GM18867 (cell line): ENCODE data around the gene SLMAP.
A peak's percentile ranks its signal among the peaks of the same experiment; 100 is the strongest.

Experiments
- ATAC-seq: cut with Tn5 transposase; IDR thresholded peaks from one replicate; pipeline ENCODE4 v1.9.1; 2021; ENCODE audit warnings: mild to moderate bottlenecking, moderate library complexity; ENCODE audit not compliant: unreplicated experiment

The SLMAP gene

DNA sequence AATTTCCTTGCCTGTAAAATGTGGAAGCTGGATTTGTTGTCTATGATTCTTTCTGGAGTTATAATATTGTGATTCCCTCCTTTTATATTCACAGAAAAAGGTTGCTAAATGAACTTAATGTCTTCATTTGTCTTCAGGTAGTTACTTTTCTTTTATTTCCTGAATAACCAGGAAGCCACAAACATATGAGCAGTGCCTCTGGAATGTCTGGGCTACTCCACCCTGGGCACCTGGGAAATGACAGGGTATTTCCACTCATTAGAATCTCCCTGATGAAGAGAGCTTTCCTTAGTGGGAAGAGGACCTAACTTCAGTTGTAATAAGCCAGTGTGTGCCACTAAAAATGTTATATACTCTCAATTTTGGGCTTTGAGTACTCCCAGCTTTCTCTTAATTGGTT lies 3.8 kb upstream of the SLMAP start:
- no peak for ATAC-seq

DNA sequence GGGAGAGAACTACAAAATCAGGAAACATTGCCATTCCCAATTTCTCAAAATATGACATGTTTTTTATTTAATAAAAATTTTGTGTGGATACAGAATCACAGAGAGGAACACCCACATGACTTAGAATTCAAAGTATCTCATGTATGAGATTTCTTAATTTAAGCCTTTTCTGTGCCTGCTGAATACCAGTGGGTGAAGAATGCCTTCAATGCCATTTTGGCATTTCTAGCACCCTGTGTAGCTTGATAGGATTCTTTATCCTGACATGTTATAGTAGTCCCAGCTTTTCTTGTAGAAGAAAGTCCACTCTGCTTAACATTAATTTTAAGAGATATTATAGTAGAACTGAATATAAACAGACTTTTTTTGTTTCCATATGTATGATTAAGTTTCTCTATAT lies 3.1 kb upstream of the SLMAP start:
- no peak for ATAC-seq

DNA sequence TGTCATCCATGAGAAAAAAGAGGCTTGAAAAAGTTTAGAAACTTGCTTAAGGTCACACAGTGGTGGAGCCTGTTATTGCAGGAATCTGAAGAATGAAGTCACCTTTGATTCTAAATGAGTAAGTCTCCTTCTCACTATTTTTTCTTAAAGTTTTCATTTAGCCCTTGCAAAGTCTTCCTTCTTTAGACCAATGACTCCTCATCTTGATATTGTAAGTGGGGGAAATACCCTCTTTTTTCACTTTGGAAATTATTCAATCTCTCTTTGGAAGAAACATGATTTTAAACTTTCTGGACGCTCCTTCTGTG lies 787 bp upstream of the SLMAP start:
- ATAC-seq, result no peak

DNA sequence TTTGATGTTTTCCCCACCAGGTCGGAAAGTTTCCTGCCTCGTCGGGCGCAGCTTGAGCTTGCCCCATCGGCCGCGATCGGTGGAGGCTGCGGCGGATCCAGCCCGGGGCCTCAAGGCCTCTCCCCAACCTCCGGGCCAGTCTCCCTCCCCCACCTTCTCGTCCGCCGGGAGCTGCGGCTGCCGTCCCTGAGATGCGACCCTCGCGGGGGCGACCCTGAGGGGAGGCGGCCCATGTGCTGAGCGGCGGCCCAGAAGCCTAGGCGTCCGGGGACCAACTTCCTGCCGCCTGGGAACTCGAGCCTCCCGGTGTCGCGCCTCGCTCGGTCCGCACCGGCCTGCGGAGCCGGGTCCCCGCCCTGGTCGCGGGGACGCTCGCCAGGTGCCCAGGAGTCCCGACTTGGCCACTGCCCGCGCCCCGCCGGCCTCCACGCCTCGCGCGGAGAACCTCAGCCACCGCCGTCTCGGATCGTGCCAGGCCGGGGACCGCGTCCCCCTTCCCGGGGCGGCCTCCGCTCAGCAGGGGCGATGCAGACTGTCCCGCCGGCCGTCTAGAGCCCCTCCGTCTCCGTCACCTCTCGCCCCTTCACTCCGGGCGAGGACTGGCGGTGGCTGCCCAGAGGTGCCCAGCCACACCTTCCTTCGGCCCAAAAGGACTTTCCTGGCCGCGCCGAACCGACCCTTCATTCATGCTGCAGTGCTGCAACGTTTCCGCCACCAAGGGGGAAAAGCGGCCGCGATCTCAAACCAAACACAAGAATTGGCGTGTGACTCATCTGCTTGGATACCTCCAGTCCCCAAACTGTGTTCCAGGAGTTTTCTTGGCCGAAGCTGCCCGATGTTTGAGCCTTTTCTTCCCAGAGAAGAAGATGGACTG lies 656 bp downstream of the SLMAP start:
- peak; percentile 24 for ATAC-seq

GRCh38 chr3:57757642-57758297 lies 1.7 kb downstream of the SLMAP start:
- ATAC-seq, result no peak

- no peak for ATAC-seq
Measured at GRCh38 chr3:57758686-57759085, 2.6 kb downstream of the SLMAP start.

- no peak for ATAC-seq
Measured at GRCh38 chr3:57764794-57765193, 8.7 kb downstream of the SLMAP start.

GRCh38 chr3:57768595-57768994 lies 12.5 kb downstream of the SLMAP start:
- ATAC-seq, result no peak

GRCh38 chr3:57770009-57770827 lies 14.1 kb downstream of the SLMAP start:
- no peak for ATAC-seq

- ATAC-seq, result no peak
Measured at GRCh38 chr3:57772251-57772650, 16.1 kb downstream of the SLMAP start.

GRCh38 chr3:57777774-57778173 lies 21.7 kb downstream of the SLMAP start:
- no peak for ATAC-seq

DNA sequence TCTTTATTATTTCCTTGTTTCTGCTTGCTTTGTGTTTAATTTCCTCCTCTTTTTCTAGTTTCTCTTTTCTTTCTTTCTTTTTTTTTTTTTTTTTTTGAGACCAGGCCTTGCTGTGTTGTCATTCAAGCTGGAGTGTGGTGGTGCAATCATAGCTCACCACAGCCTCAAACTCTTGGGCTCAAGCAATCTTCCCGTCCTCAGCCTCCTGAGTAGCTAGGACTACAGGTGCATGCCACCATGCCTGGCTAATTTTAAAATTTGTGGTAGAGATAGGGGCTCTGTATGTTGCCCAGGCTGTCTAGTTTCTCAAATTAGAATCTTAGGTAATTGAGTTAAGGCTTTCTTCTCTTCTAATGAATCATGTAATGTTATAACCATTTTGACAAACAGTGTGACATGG lies 22.4 kb downstream of the SLMAP start:
- ATAC-seq, result no peak

GRCh38 chr3:57779666-57780065 lies 23.6 kb downstream of the SLMAP start:
- no peak for ATAC-seq

DNA sequence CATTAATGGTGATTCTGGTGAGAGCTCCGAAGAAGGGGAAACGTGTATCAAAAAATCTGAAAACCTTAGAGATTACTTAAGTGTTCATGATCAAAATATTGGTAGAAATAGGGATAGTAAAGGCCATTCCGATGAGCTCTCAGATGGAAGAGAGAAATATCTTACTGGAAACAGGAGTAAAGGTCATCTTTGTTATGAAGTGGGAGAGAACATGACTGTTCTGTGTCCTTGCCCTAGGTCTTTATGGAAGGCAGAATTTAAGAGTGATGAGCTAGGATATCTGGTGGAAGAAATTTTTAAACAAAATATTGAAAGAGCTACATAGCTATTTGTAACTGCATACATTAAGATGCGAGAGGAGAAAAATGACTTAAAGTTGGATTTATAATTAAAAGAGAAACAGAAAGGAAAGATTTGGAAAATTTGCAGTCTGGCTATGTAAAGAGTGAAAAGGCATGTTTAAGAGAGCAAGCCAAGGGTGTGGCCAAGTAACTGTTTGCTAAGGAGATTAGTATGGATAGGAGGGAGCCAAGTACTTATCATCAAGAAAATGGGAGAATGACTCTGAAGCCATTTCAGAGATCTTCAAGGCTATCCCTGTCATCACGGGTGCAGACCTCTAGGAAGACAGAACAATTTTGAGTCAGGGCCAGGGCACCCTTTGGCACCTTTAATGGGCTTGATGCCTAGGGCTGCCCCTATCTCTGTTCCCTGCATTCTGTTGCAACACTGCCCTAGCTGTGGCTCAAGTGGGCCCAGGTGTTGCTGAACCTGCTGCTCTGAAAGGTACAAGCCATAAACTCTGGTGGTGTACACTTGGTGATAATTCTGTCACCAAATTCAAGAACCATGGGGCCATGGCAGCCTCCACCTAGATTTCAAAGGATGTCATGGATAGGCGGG lies 27.3 kb downstream of the SLMAP start:
- ATAC-seq, result no peak

GRCh38 chr3:57784089-57784735 lies 28.1 kb downstream of the SLMAP start:
- no peak for ATAC-seq

DNA sequence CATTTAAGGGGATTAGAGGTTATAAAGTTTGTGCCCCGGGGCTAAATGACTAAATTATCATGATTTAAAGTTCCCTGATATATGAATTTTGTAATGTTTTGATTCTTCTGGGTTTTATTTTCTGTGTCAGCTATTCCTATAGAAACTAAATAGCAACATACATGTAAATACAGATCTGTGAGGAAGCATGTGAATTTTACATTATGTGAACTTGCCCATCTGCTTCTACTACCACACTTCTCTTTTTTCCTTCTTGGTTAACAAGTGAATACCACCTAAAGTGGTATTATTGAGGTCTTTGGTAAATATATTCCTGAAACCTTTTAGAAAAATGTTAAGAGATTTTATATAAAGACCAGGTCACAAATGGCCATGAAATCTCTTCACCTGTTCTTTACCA lies 29.3 kb downstream of the SLMAP start:
- no peak for ATAC-seq

GRCh38 chr3:57787867-57788623 lies 31.9 kb downstream of the SLMAP start:
- peak; percentile 95 for ATAC-seq

DNA sequence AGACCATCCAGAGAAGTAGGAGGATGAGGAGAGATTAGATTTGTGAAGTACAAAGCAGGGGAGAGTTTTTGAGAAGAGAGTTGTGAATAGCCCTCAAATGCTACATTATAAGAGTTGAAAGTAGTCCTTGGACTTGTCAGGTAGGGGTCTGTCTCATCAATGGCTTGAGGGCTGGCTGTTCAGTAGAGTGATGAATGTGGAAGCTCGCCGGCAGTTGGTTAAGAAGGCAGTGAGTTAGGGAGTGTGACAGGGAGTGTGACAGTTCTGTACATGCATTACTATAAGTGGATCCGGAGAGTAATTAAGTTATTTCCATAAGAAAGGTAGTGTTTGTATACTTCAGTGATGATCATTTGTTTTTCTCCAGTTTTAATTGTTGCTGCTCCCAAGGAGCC lies 32.5 kb downstream of the SLMAP start:
- ATAC-seq, result no peak

DNA sequence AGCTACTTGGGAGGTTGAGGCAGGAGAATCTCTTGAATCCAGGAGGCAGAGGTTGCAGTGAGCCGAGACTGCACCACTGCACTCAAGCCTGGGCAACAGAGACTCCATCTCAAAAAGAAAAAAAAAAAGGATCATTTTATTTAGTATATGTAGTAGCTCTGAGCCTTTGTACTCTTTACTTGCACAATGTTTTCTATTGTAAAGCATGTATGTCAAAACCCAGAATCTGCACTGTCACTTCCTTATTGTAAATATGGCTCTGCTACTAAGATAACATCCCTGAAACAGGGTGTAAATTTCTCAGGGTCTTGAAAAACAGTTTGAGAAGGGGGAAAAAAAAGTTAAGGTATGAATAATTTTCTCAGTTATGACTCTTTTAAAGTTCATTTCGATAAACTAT lies 35.1 kb downstream of the SLMAP start:
- no peak for ATAC-seq

GRCh38 chr3:57792198-57792597 lies 36.1 kb downstream of the SLMAP start:
- ATAC-seq, result no peak
